HG02642 (cell line): ENCODE data around the gene CYP2C19.
"Not testable (repeated sequence)": the region's sequence is repeated elsewhere in the genome, so short reads cannot be mapped to it uniquely, and the experiment has no call there.

Experiments
- ATAC-seq: cut with Tn5 transposase; IDR thresholded peaks from one replicate; pipeline ENCODE4 v1.9.1; 2021; ENCODE audit warnings: mild to moderate bottlenecking; ENCODE audit not compliant: unreplicated experiment, poor library complexity

CYP2C19 gene

GRCh38 chr10:94762393-94762792 is at the start of gene CYP2C19:
TSS of gene CYP2C19 (plus strand) at chr10:94762681. CDS start at chr10:94762706, 25 bp downstream.
- ATAC-seq: no peak

GRCh38 chr10:94725871-94726270 is 36.6 kb upstream of the CYP2C19 start:
- ATAC-seq: no peak

- ATAC-seq: no peak
Measured at GRCh38 chr10:94735197-94735596, 27.3 kb upstream of the CYP2C19 start.

- no peak for ATAC-seq
Measured at GRCh38 chr10:94738588-94738987, 23.9 kb upstream of the CYP2C19 start.

GRCh38 chr10:94747137-94747536 is 15.3 kb upstream of the CYP2C19 start:
- ATAC-seq: no peak

GRCh38 chr10:94747838-94748237 is 14.6 kb upstream of the CYP2C19 start:
- ATAC-seq: no peak

GRCh38 chr10:94757916-94758315 is 4.6 kb upstream of the CYP2C19 start:
- ATAC-seq: no peak

- no peak for ATAC-seq
Measured at GRCh38 chr10:94760586-94761178, 1.8 kb upstream of the CYP2C19 start.

GRCh38 chr10:94775425-94775824 is 12.9 kb downstream of the CYP2C19 start:
- not testable (repeated sequence) for ATAC-seq

GRCh38 chr10:94777886-94778458 is 15.5 kb downstream of the CYP2C19 start:
- ATAC-seq: no peak

- ATAC-seq: no peak
Measured at GRCh38 chr10:94780844-94781243, 18.4 kb downstream of the CYP2C19 start.

GRCh38 chr10:94784256-94784655 is 21.8 kb downstream of the CYP2C19 start:
- ATAC-seq: no peak

- no peak for ATAC-seq
Measured at GRCh38 chr10:94785211-94785610, 22.7 kb downstream of the CYP2C19 start.

GRCh38 chr10:94800551-94800950 is 38.1 kb downstream of the CYP2C19 start:
- ATAC-seq: not testable (repeated sequence)

GRCh38 chr10:94803307-94803706 is 40.8 kb downstream of the CYP2C19 start:
- no peak for ATAC-seq

- ATAC-seq: not testable (repeated sequence)
Measured at GRCh38 chr10:94830025-94830424, 67.5 kb downstream of the CYP2C19 start.

GRCh38 chr10:94846204-94846603 is 83.7 kb downstream of the CYP2C19 start:
- ATAC-seq: no peak

- ATAC-seq: no peak
Measured at GRCh38 chr10:94850766-94851165, 88.3 kb downstream of the CYP2C19 start.

GRCh38 chr10:94851263-94851662 is 88.8 kb downstream of the CYP2C19 start:
- no peak for ATAC-seq

- no peak for ATAC-seq
Measured at GRCh38 chr10:94852438-94852837, 90.0 kb downstream of the CYP2C19 start.

GRCh38 chr10:94853065-94853464 is 90.6 kb downstream of the CYP2C19 start:
- ATAC-seq: no peak

GRCh38 chr10:94858005-94858404 is 95.5 kb downstream of the CYP2C19 start:
- ATAC-seq: no peak
